HepG2 (cell line): Measurements from ENCODE around the gene IGF2. TPM values are rescaled to one million over a fixed set of nuclear protein-coding genes. Genes with fewer than 3 reads are reported as not detected.
A peak's percentile ranks its signal among the peaks of the same experiment; 100 is the strongest.

Experiments
- CTCF ChIP-seq: sonication (generic); formaldehyde crosslinking; IDR thresholded peaks from 2 replicates; pipeline ENCODE4 v1.5.0; 2020; ENCODE audit warnings: mild to moderate bottlenecking, missing genetic modification reagents, moderate library complexity
- DRAP1 ChIP-seq: IDR thresholded peaks from 2 replicates; pipeline ENCODE4 v1.6.1; 2016; ENCODE audit warnings: missing genetic modification reagents, missing compliant biosample characterization
- HOXA9 ChIP-seq: sonication (generic); formaldehyde crosslinking; IDR thresholded peaks from 2 replicates; pipeline ENCODE4 v1.8.1; 2022; ENCODE audit warnings: missing genetic modification reagents, mild to moderate bottlenecking, moderate library complexity, borderline replicate concordance
- NCOA2 ChIP-seq: sonication (generic); formaldehyde crosslinking; IDR thresholded peaks from 2 replicates; pipeline ENCODE4 v1.8.0; 2022; ENCODE audit warnings: inconsistent platforms
- ZBTB8A ChIP-seq: sonication (generic); formaldehyde crosslinking; IDR thresholded peaks from 2 replicates; pipeline ENCODE4 v1.4.0; 2020; ENCODE audit warnings: mild to moderate bottlenecking, low read depth, missing genetic modification reagents, borderline replicate concordance
- ZNF232 ChIP-seq: sonication (generic); formaldehyde crosslinking; IDR thresholded peaks from 2 replicates; pipeline ENCODE4 v1.4.0; 2020; ENCODE audit warnings: missing genetic modification reagents, borderline replicate concordance
- ZNF451 ChIP-seq: sonication (generic); formaldehyde crosslinking; IDR thresholded peaks from 2 replicates; pipeline ENCODE4 v1.5.0; 2020; ENCODE audit warnings: mild to moderate bottlenecking, missing genetic modification reagents
- ZNF546 ChIP-seq: sonication (generic); formaldehyde crosslinking; conservative IDR thresholded peaks from 2 replicates; pipeline ENCODE4 v1.8.1; 2023; ENCODE audit warnings: mild to moderate bottlenecking, missing genetic modification reagents
- ZNF646 ChIP-seq: sonication (generic); formaldehyde crosslinking; IDR thresholded peaks from 2 replicates; pipeline ENCODE4 v1.9.0; 2021; ENCODE audit warnings: mild to moderate bottlenecking, missing genetic modification reagents
- ZSCAN21 ChIP-seq: sonication (generic); formaldehyde crosslinking; IDR thresholded peaks from 2 replicates; pipeline ENCODE4 v1.8.0; 2022; ENCODE audit warnings: mild to moderate bottlenecking, missing genetic modification reagents, moderate library complexity, borderline replicate concordance
- polyA plus RNA-seq, 8 experiments: library from polyadenylated mRNA; depleted of rRNA in 3 of 8; stranded (reverse) in 7 of 8; unstranded in 1 of 8; fragments of >200 nt; fragmentation: Illumina TruSeq in 4 of 8; extraction: Trizol in 4 of 8; gene quantifications; 2 replicates each; pipeline versions ENCODE4 v1.2.1 to v1.2.3, GENCODE V29; 2011 to 2016; ENCODE audit warnings: low read depth in 4 of 8, missing spikeins in 1 of 8, mixed read lengths in 1 of 8; ENCODE audit not compliant: insufficient read depth in 1 of 8
- total RNA-seq, 5 experiments: library from RNA; depleted of rRNA; stranded (reverse); fragments of >200 nt; fragmentation: Illumina TruSeq; extraction: Trizol; gene quantifications; 2 replicates each; pipeline ENCODE4 v1.2.3, GENCODE V29; 2016; ENCODE audit warnings: low read depth in 1 of 5
- TF ChIP-seq, protein P1 (sequence below): sonication (generic); formaldehyde crosslinking; IDR thresholded peaks from 2 replicates; pipeline ENCODE4 v1.8.1; 2022; ENCODE audit warnings: low read depth, mild to moderate bottlenecking, missing genetic modification reagents
- TF ChIP-seq, protein P2 (sequence below): sonication (generic); formaldehyde crosslinking; IDR thresholded peaks from 2 replicates; pipeline ENCODE4 v1.5.1; 2020; ENCODE audit warnings: mild to moderate bottlenecking, missing genetic modification reagents, moderate library complexity

IGF2 gene
- total and polyA plus RNA-seq, 2 of the 13 experiments (the other 11 are each of a cell fraction or from before 2014, with no cell fraction given), result 79.1 to 254 TPM

GRCh38 chr11:2133241-2134021 is 5.8 kb downstream of the IGF2 start (continued):
- TF ChIP-seq DRAP1 (CRISPR knock-in tag) (0 out of 2 replicates have a peak, but pooled peaks have one; percentile 2), ZNF646 (CRISPR knock-in tag) (no peak), CTCF (peak; percentile 4; the same call in 1 of the 2 replicates), NCOA2 (CRISPR knock-in tag) (no peak), ZBTB8A (CRISPR knock-in tag) (no peak), ZNF232 (CRISPR knock-in tag) (no peak), ZSCAN21 (CRISPR knock-in tag) (peak; percentile 48; the same call in 1 of the 2 replicates), ZNF546 (CRISPR knock-in tag) (peak; percentile 57; the same call in 1 of the 2 replicates), HOXA9 (peak; percentile 60; the same call in 1 of the 2 replicates), ZNF451 (CRISPR knock-in tag) (no peak)
- TF ChIP-seq, protein P1, sequence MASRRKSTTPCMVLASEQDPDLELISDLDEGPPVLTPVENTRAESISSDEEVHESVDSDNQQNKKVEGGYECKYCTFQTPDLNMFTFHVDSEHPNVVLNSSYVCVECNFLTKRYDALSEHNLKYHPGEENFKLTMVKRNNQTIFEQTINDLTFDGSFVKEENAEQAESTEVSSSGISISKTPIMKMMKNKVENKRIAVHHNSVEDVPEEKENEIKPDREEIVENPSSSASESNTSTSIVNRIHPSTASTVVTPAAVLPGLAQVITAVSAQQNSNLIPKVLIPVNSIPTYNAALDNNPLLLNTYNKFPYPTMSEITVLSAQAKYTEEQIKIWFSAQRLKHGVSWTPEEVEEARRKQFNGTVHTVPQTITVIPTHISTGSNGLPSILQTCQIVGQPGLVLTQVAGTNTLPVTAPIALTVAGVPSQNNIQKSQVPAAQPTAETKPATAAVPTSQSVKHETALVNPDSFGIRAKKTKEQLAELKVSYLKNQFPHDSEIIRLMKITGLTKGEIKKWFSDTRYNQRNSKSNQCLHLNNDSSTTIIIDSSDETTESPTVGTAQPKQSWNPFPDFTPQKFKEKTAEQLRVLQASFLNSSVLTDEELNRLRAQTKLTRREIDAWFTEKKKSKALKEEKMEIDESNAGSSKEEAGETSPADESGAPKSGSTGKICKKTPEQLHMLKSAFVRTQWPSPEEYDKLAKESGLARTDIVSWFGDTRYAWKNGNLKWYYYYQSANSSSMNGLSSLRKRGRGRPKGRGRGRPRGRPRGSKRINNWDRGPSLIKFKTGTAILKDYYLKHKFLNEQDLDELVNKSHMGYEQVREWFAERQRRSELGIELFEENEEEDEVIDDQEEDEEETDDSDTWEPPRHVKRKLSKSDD (CRISPR knock-in tag), result peak; percentile 6; the same call in 1 of the 2 replicates
- TF ChIP-seq, protein P2, sequence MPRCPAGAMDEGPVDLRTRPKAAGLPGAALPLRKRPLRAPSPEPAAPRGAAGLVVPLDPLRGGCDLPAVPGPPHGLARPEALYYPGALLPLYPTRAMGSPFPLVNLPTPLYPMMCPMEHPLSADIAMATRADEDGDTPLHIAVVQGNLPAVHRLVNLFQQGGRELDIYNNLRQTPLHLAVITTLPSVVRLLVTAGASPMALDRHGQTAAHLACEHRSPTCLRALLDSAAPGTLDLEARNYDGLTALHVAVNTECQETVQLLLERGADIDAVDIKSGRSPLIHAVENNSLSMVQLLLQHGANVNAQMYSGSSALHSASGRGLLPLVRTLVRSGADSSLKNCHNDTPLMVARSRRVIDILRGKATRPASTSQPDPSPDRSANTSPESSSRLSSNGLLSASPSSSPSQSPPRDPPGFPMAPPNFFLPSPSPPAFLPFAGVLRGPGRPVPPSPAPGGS (CRISPR knock-in tag), result 0 out of 2 replicates have a peak, but pooled peaks have one; percentile 52
